Body of pancreas (tissue), 4 donors: Measurements from ENCODE around the gene MED16. TPM values are rescaled to one million over a fixed set of nuclear protein-coding genes. Genes with fewer than 3 reads are reported as not detected.
"Not testable (repeated sequence)": the region's sequence is repeated elsewhere in the genome, so short reads cannot be mapped to it uniquely, and the experiment has no call there.

Source experiments
- ATAC-seq: fragments of 150-250 bp; one replicate; pipeline ENCODE4 v1.9.1; 2016
- DNase-seq, 4 donors: peaks; one replicate each; pipeline ENCODE4 v3.0.0-alpha.2; 2019
- H3K27ac ChIP-seq, 4 donors: fragments of 200-600 bp; sonication (generic); 1 replicate in 3 of 4; 2 replicates in 1 of 4; pipeline versions ENCODE4 v1.5.1 to v1.6.1; 2016 to 2019; ENCODE audit warnings: mild to moderate bottlenecking in 1 of 4, mixed read lengths in 1 of 4, moderate library complexity in 1 of 4
- H3K27me3 ChIP-seq, 2 donors: fragments of 200-600 bp; sonication (generic); one replicate each; pipeline ENCODE4 v1.6.0; 2016; ENCODE audit warnings: mild to moderate bottlenecking in 1 of 2
- H3K36me3 ChIP-seq, 2 donors: fragments of 200-600 bp; sonication (generic); replicated peaks in 1 of 2; 2 replicates each; pipeline ENCODE4 v1.5.1; 2016; ENCODE audit warnings: low read depth in 2 of 2; ENCODE audit not compliant: insufficient read depth in 1 of 2
- H3K4me1 ChIP-seq: fragments of 200-600 bp; sonication (generic); one replicate; pipeline ENCODE4 v1.6.0; 2016
- H3K4me3 ChIP-seq, 2 donors: fragments of 200-600 bp; sonication (generic); 1 replicate in 1 of 2; 2 replicates in 1 of 2; pipeline ENCODE4 v1.5.1; 2016 to 2019
- H3K9me3 ChIP-seq, 3 donors: fragments of 200-600 bp; sonication (generic); 1 replicate in 2 of 3; 2 replicates in 1 of 3; pipeline ENCODE4 v1.5.1; 2016
- POLR2A ChIP-seq, 3 donors: fragments of 450-650 bp; IDR thresholded peaks; one replicate each; pipeline ENCODE4 v1.6.1; 2016; ENCODE audit warnings: antibody characterized with exemption in 3 of 3, mild to moderate bottlenecking in 2 of 3
- WGBS, 2 donors: methylation state at CpG; one replicate each; pipeline ENCODE4 v1.1.5; 2017; 5-methylcytosine and 5-hydroxymethylcytosine counted together
- intact Hi-C: fragments of 100-400 bp; cut with DNase I; formaldehyde crosslinking; loops from one replicate; pipeline ENCODE4 v1.15.1; 2023
- small RNA-seq: library from RNA; depleted of rRNA; stranded (forward); fragments of <200 nt; gene quantifications from one replicate; pipeline ENCODE3, GENCODE V24; 2016
- total RNA-seq, 2 donors: library from RNA; depleted of rRNA; stranded (reverse); fragments of >200 nt; gene quantifications; one replicate each; pipeline ENCODE4 v1.1.0, GENCODE V29; 2016
- TF ChIP-seq, protein P1 (sequence below), 7 experiments: fragments of 450-650 bp in 4 of 7; fragments of 200-600 bp in 3 of 7; sonication (generic) in 3 of 7; IDR thresholded peaks; one replicate each; pipeline ENCODE4 v1.5.1; 2016 to 2019; ENCODE audit warnings: antibody characterized with exemption in 7 of 7

The MED16 gene
- total RNA-seq, 2 donors from 2014 or later = 35.0 to 49.8 TPM

DNA sequence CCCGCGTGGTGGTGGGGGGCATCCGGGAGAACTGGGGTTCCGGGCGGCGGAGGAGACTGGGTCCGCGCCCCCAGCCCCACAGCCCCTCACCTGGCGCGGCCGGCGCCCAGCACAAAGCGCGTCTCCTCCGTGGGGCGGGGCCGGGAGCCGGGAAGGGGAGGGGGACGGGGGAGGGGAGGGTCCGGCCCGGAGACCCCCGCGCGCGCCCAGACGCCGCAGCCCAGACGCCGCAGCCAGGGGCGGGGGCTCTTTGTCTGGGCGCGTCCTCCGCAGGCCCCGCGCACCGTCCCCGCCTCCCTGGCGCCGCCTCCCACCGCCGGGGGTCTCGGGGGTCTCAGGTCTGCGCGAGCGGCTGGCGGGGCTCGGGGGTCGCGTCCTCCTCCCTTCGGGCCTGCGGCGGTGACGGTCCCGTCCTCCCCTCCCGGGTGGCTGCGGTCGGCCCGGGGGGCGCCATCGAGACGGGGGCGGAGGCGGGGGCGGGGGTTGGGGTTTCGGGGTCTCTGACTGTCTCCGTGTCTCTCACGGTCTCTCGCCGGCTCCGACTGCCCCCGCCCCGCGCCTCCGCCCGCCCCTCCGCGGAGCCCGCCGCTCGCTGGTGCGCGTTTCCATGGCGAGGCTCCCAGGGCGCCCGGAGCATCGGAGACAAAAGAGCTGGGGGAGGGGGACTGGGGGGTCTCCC is 71.0 kb downstream of the MED16 start, which contains the start of gene PLPPR3:
TSS of gene PLPPR3 (minus strand) at position 131 of the 679 bp plus-strand sequence. CDS start 396 bp downstream, outside the sequence.
- TF ChIP-seq POLR2A (IDR thresholded peaks at IDR 0.05) = no peak
- TF ChIP-seq, protein P1, sequence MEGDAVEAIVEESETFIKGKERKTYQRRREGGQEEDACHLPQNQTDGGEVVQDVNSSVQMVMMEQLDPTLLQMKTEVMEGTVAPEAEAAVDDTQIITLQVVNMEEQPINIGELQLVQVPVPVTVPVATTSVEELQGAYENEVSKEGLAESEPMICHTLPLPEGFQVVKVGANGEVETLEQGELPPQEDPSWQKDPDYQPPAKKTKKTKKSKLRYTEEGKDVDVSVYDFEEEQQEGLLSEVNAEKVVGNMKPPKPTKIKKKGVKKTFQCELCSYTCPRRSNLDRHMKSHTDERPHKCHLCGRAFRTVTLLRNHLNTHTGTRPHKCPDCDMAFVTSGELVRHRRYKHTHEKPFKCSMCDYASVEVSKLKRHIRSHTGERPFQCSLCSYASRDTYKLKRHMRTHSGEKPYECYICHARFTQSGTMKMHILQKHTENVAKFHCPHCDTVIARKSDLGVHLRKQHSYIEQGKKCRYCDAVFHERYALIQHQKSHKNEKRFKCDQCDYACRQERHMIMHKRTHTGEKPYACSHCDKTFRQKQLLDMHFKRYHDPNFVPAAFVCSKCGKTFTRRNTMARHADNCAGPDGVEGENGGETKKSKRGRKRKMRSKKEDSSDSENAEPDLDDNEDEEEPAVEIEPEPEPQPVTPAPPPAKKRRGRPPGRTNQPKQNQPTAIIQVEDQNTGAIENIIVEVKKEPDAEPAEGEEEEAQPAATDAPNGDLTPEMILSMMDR (IDR thresholded peaks at IDR 0.05) = no peak
- H3K27me3 ChIP-seq = peaks cover 0 to 10% of the 10 kb centered on the region in 2 donors
- H3K4me1 ChIP-seq = peaks cover 13% of the 10 kb centered on the region
- ATAC-seq (no peak), DNase-seq (no peak)
- H3K4me3 ChIP-seq = no peak within 1 kb of the TSS
- H3K9me3 ChIP-seq = no peaks in the 10 kb centered on the region
- intact Hi-C loops = no loop called here
- H3K36me3 ChIP-seq = no peaks in the 10 kb centered on the region
- 4% methylated on average over 34 of the region's 86 CpGs; no CpG with 5 or more reads in 1 of the 2 donors for WGBS, 2 donors
- no peak within 1 kb of the TSS for H3K27ac ChIP-seq

DNA sequence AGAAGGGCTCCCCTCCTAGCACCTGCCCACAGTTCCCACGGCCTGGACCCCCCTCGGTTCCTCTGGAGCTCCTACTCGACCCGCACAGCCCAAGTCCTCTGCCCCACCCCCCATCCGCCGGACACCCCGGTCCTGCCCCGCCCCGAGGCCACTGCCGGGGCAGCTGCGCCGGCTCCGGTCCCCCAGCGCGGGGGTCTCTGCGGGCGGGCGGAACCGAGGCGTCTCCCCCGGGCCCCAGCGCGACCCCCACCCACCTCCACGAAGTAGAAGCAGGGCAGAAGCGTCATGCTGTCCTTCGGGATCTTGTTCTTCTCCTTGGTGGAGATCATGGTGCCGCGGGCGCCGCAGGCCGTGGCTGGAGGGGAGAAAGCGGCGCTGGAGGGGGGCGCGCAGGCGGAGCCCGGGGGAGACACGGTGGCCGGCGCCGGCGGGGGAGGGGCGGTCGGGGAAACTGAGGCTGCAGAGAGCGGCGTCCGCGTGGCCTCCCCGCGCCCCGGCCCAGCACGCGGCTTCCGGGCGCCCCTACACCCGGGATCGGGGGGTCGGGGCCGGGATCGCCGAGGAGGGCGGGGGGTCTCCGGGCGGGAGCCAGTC is 71.7 kb downstream of the MED16 start:
- Histone ChIP-seq H3K4me3 (no peak overlapping the region), H3K36me3 (no peaks in the 10 kb centered on the region), H3K4me1 (peaks cover 13% of the 10 kb centered on the region), H3K9me3 (no peaks in the 10 kb centered on the region), H3K27ac (no peak overlapping the region), H3K27me3 (peaks cover 0 to 10% of the 10 kb centered on the region in 2 donors)
- DNase-seq (no peak), ATAC-seq (no peak)
- TF ChIP-seq, protein P1 (IDR thresholded peaks at IDR 0.05) = no peak
- TF ChIP-seq POLR2A (IDR thresholded peaks at IDR 0.05) = no peak
- WGBS, 2 donors = 1% methylated on average over 29 of the region's 64 CpGs; no CpG with 5 or more reads in 1 of the 2 donors
- intact Hi-C loops = no loop called here

DNA sequence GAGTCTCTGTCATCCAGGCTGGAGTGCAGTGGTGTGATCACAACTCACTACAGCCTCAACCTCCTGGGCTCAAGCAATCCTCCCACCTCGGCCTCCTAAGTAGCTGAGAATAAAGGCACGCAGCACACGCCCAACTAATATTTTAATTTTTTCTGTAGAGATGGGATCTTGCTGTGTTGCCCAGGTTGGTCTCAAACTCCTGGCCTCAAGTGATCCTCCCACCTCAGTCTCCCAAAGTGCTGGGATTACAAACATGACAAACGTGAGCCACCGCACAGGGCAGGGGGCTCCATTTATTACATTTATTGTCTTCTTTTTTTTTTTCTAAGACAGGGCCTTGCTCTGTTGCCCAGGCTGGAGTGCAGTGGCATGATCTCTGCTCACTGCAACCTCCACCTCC is 72.8 kb downstream of the MED16 start:
- H3K27ac ChIP-seq, H3K9me3 ChIP-seq, H3K36me3 ChIP-seq, H3K4me3 ChIP-seq, DNase-seq, intact Hi-C loops, ATAC-seq: not testable (repeated sequence)
- WGBS, 2 donors = 93 to 96% methylated on average over 5 of the region's 5 CpGs
- peaks cover 0 to 10% of the 10 kb centered on the region in 2 donors for H3K27me3 ChIP-seq
- peaks cover 13% of the 10 kb centered on the region for H3K4me1 ChIP-seq

Small RNA genes within 50 kb of the gene (small RNA-seq; reads per million reads assigned to genes)
- gene RNU6-9 = not detected

Other genes with a start within 250 kb of the MED16 start
- gene RNF126, start 230.0 kb downstream of the MED16 start, total RNA-seq = 10 to 100 TPM; 23.3 to 45.8 TPM
- 100 to 1,000 TPM in 1 of 2 donors, 10 to 100 TPM in 1; 72.4 to 236 TPM for gene FSTL3, start 216.8 kb downstream of the MED16 start, total RNA-seq
- gene PRSS57, start 197.7 kb downstream of the MED16 start, total RNA-seq = not detected
- 10 to 100 TPM; 14.8 to 32.6 TPM for gene PALM, start 184.3 kb downstream of the MED16 start, total RNA-seq
- gene MISP, start 142.1 kb downstream of the MED16 start, total RNA-seq = 1 to 10 TPM in 1 of 2 donors, under 1 TPM in 1; 0.99 to 3.4 TPM
- 100 to 1,000 TPM in 1 of 2 donors, 10 to 100 TPM in 1; 78.9 to 100 TPM for gene PTBP1, start 95.7 kb downstream of the MED16 start, total RNA-seq
- not detected for gene PLPPR3, start 71.2 kb downstream of the MED16 start, total RNA-seq
- gene AZU1, start 65.3 kb downstream of the MED16 start, total RNA-seq = under 1 TPM in 1 of 2 donors, not detected in 1; 0.26 TPM
- gene PRTN3, start 52.2 kb downstream of the MED16 start, total RNA-seq = under 1 TPM in 1 of 2 donors, not detected in 1; 0.99 TPM
- not detected for gene ELANE, start 40.9 kb downstream of the MED16 start, total RNA-seq
- 100 to 1,000 TPM; 134 to 825 TPM for gene CFD, start 33.5 kb downstream of the MED16 start, total RNA-seq
- gene RNU6-9, start 297 bp upstream of the MED16 start, total RNA-seq = not detected
- 10 to 100 TPM; 11.2 to 34.0 TPM for gene R3HDM4, start 20.0 kb upstream of the MED16 start, total RNA-seq
- gene KISS1R, start 24.1 kb upstream of the MED16 start, total RNA-seq = 1 to 10 TPM in 1 of 2 donors, not detected in 1; 3.3 TPM
- gene ARID3A, start 32.8 kb upstream of the MED16 start, total RNA-seq = 1 to 10 TPM; 3.1 to 5.9 TPM
- gene WDR18, start 91.2 kb upstream of the MED16 start, total RNA-seq = 10 to 100 TPM; 15.3 to 53.1 TPM
- gene GRIN3B, start 107.2 kb upstream of the MED16 start, total RNA-seq = under 1 TPM in 1 of 2 donors, not detected in 1; 0.26 TPM
- gene TMEM259, start 127.9 kb upstream of the MED16 start, total RNA-seq = 100 to 1,000 TPM; 142 to 306 TPM
- not detected for gene RNU6-2, start 128.3 kb upstream of the MED16 start, total RNA-seq
- gene CNN2, start 133.4 kb upstream of the MED16 start, total RNA-seq = 10 to 100 TPM; 30.7 to 42.5 TPM
- gene ABCA7, start 146.9 kb upstream of the MED16 start, total RNA-seq = 10 to 100 TPM; 33.7 to 87.3 TPM
- 10 to 100 TPM; 13.2 to 23.4 TPM for gene ARHGAP45, start 174.0 kb upstream of the MED16 start, total RNA-seq
- gene POLR2E, start 202.2 kb upstream of the MED16 start, total RNA-seq = 10 to 100 TPM; 24.9 to 78.1 TPM
- 100 to 1,000 TPM; 152 to 157 TPM for gene GPX4, start 210.8 kb upstream of the MED16 start, total RNA-seq